HepG2 (cell line): Measurements from ENCODE around the gene DIAPH3. TPM values are rescaled to one million over a fixed set of nuclear protein-coding genes. Genes with fewer than 3 reads are reported as not detected.
"Not testable (repeated sequence)": the region's sequence is repeated elsewhere in the genome, so short reads cannot be mapped to it uniquely, and the experiment has no call there.

ENCODE experiments used
- ATAC-seq: fragments of 200-7000 bp; cut with Tn5 transposase; 3 replicates; pipeline ENCODE4 v1.9.1; 2020; ENCODE audit warnings: mild to moderate bottlenecking, moderate library complexity
- BruUV-seq: library from RNA; stranded (reverse); fragments of 400-500 nt; replicated peaks from 2 replicates; lab custom pipeline; 2021; lab: Mats Ljungman, UMichigan
- CTCF ChIA-PET: fragments of 300-600 bp; formaldehyde crosslinking; extraction: SDS; loops from one replicate; lab custom pipeline; 2021; ENCODE audit warnings: low total read pairs, inconsistent platforms, low intra/inter-chr PET ratio; lab: Yijun Ruan, JAX
- POLR2A ChIA-PET: fragments of 350-600 bp; sonication (Branson Sonifier 250); formaldehyde crosslinking; loops from one replicate; lab custom pipeline; 2020; ENCODE audit warnings: antibody characterized with exemption, inconsistent platforms; lab: Yijun Ruan, JAX
- DNase-seq: peaks from one replicate; pipeline ENCODE4 v3.0.0-alpha.2; 2015; ENCODE audit warnings: low spot score
- FAIRE-seq: peaks from 3 replicates; lab custom pipeline; 2011; peaks lifted over from hg19 to GRCh38; lab: Jason Lieb, UNC
- H2AFZ ChIP-seq: one replicate; pipeline ENCODE4 v1.6.1; 2011; ENCODE audit warnings: low read length, inconsistent platforms
- H3K27ac ChIP-seq: fragments of 300-600 bp; 3 replicates; pipeline ENCODE4 v1.8.0; 2011; ENCODE audit warnings: mixed run types, mild to moderate bottlenecking, mixed read lengths, low read length, inconsistent platforms; ENCODE audit not compliant: insufficient read depth; ENCODE audit errors: extremely low read length
- H3K27me3 ChIP-seq, 2 experiments: fragments of 200-600 bp in 1 of 2; 2 replicates in 1 of 2; 3 replicates in 1 of 2; pipeline versions ENCODE4 v1.6.0 to v1.8.0; 2011; ENCODE audit warnings: low read length in 2 of 2, mild to moderate bottlenecking in 2 of 2, moderate library complexity in 2 of 2, inconsistent platforms in 1 of 2; ENCODE audit not compliant: insufficient read depth in 2 of 2, control insufficient read depth in 1 of 2
- H3K36me3 ChIP-seq, 2 experiments: fragments of 200-600 bp in 1 of 2; replicated peaks in 1 of 2; 2 replicates in 1 of 2; 3 replicates in 1 of 2; pipeline versions ENCODE4 v1.5.1 to v1.8.0; 2011; ENCODE audit warnings: low read length in 2 of 2, inconsistent platforms in 1 of 2; ENCODE audit not compliant: insufficient read depth in 2 of 2, control insufficient read depth in 1 of 2
- H3K4me1 ChIP-seq: 2 replicates; pipeline ENCODE4 v1.5.1; 2012; ENCODE audit warnings: low read length, inconsistent platforms; ENCODE audit not compliant: insufficient read depth
- H3K4me2 ChIP-seq: 2 replicates; pipeline ENCODE4 v1.6.0; 2011; ENCODE audit warnings: low read depth, low read length, inconsistent platforms
- H3K4me3 ChIP-seq, 3 experiments: fragments of 200-600 bp in 1 of 3; sonication (generic), shearing (Covaris generic) in 1 of 3; replicated peaks in 1 of 3; 2 replicates each; pipeline ENCODE4 v1.5.1; 2011 to 2016; ENCODE audit warnings: low read length in 3 of 3, inconsistent platforms in 2 of 3, low read depth in 2 of 3, mild to moderate bottlenecking in 2 of 3, control low read depth in 1 of 3, mixed read lengths in 1 of 3; ENCODE audit not compliant: insufficient read depth in 1 of 3
- H3K79me2 ChIP-seq: one replicate; pipeline ENCODE4 v1.6.1; 2011; ENCODE audit warnings: low read length, inconsistent platforms; ENCODE audit not compliant: insufficient read depth
- H3K9ac ChIP-seq: 2 replicates; pipeline ENCODE4 v1.6.0; 2011; ENCODE audit warnings: mild to moderate bottlenecking, low read depth, low read length, inconsistent platforms; ENCODE audit not compliant: insufficient read depth
- H3K9me3 ChIP-seq: 2 replicates; pipeline ENCODE4 v1.5.1; 2012; ENCODE audit warnings: mild to moderate bottlenecking, low read length
- H4K20me1 ChIP-seq: 2 replicates; pipeline ENCODE4 v1.6.0; 2011; ENCODE audit warnings: inconsistent platforms, mild to moderate bottlenecking, low read length, moderate library complexity; ENCODE audit not compliant: insufficient read depth
- MAFK ChIP-seq, 2 experiments: IDR thresholded peaks in 1 of 2; conservative IDR thresholded peaks in 1 of 2; 2 replicates each; pipeline ENCODE4 v1.6.1; 2011; ENCODE audit warnings: improper control_type of control experiment in 2 of 2, low read length in 2 of 2
- WGBS: methylation state at CpG from one replicate; pipeline ENCODE4 v1.1.6; 2017; ENCODE audit warnings: low lambda C conversion rate; 5-methylcytosine and 5-hydroxymethylcytosine counted together
- in situ Hi-C: cut with HindIII; loops from 2 replicates; pipeline ENCODE4 v1.10.0; 2017; ENCODE audit warnings: low pct_unique_long_range_greater_than_20kb; ENCODE audit not compliant: extremely low pct_ligation_motif_present
- intact Hi-C: fragments of 100-400 bp; cut with micrococcal nuclease; formaldehyde crosslinking; loops from one replicate; pipeline ENCODE4 v1.10.0; 2022; ENCODE audit not compliant: unreplicated experiment
- polyA plus RNA-seq, 8 experiments: library from polyadenylated mRNA; depleted of rRNA in 3 of 8; stranded (reverse) in 7 of 8; unstranded in 1 of 8; fragments of >200 nt; fragmentation: Illumina TruSeq in 4 of 8; extraction: Trizol in 4 of 8; gene quantifications; 2 replicates each; pipeline versions ENCODE4 v1.2.1 to v1.2.3, GENCODE V29; 2011 to 2016; ENCODE audit warnings: low read depth in 4 of 8, missing spikeins in 1 of 8, mixed read lengths in 1 of 8; ENCODE audit not compliant: insufficient read depth in 1 of 8
- total RNA-seq, 5 experiments: library from RNA; depleted of rRNA; stranded (reverse); fragments of >200 nt; fragmentation: Illumina TruSeq; extraction: Trizol; gene quantifications; 2 replicates each; pipeline ENCODE4 v1.2.3, GENCODE V29; 2016; ENCODE audit warnings: low read depth in 1 of 5
- TF ChIP-seq, protein P1 (sequence below): sonication (generic); formaldehyde crosslinking; IDR thresholded peaks from 2 replicates; pipeline ENCODE4 v1.5.0; 2020; ENCODE audit warnings: mild to moderate bottlenecking, missing genetic modification reagents, moderate library complexity
- TF ChIP-seq, protein P2 (sequence below): sonication (generic); formaldehyde crosslinking; IDR thresholded peaks from 2 replicates; pipeline ENCODE4 v1.9.0; 2021; ENCODE audit warnings: missing genetic modification reagents, mild to moderate bottlenecking, borderline replicate concordance
- TF ChIP-seq, protein P3 (sequence below): sonication (generic); formaldehyde crosslinking; IDR thresholded peaks from 2 replicates; pipeline ENCODE4 v1.4.0; 2020; ENCODE audit warnings: missing genetic modification reagents
- TF ChIP-seq, protein P4 (sequence below): sonication (generic); formaldehyde crosslinking; IDR thresholded peaks from 2 replicates; pipeline ENCODE4 v1.4.0; 2020; ENCODE audit warnings: missing genetic modification reagents

The DIAPH3 gene
- total and polyA plus RNA-seq, 2 of the 13 experiments (the other 11 are each of a cell fraction or from before 2014, with no cell fraction given), result 4.0 to 9.3 TPM

DNA sequence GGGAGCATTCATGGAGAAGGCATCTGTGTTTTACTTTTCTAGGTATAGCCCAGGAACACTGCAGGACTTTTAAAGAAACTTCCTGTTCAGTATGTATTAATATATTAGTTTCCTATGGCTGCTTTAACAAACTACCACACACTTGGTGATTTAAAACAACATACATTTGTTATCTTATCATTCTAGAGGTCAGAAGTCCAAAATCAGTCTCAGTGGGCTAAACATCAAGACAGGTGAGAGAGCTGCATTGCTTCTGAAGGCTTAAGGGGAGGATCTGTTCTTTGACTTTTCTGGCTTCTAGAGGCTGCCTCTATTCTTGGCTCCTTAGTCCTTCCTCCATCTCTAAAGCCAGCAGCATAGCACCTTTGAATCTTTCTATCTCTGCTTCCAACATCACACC, 37.6 kb upstream of the DIAPH3 start (continued):
- TF ChIP-seq, protein P1, sequence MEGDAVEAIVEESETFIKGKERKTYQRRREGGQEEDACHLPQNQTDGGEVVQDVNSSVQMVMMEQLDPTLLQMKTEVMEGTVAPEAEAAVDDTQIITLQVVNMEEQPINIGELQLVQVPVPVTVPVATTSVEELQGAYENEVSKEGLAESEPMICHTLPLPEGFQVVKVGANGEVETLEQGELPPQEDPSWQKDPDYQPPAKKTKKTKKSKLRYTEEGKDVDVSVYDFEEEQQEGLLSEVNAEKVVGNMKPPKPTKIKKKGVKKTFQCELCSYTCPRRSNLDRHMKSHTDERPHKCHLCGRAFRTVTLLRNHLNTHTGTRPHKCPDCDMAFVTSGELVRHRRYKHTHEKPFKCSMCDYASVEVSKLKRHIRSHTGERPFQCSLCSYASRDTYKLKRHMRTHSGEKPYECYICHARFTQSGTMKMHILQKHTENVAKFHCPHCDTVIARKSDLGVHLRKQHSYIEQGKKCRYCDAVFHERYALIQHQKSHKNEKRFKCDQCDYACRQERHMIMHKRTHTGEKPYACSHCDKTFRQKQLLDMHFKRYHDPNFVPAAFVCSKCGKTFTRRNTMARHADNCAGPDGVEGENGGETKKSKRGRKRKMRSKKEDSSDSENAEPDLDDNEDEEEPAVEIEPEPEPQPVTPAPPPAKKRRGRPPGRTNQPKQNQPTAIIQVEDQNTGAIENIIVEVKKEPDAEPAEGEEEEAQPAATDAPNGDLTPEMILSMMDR, result no peak
- TF ChIP-seq, protein P2, sequence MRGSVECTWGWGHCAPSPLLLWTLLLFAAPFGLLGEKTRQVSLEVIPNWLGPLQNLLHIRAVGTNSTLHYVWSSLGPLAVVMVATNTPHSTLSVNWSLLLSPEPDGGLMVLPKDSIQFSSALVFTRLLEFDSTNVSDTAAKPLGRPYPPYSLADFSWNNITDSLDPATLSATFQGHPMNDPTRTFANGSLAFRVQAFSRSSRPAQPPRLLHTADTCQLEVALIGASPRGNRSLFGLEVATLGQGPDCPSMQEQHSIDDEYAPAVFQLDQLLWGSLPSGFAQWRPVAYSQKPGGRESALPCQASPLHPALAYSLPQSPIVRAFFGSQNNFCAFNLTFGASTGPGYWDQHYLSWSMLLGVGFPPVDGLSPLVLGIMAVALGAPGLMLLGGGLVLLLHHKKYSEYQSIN (CRISPR knock-in tag), result no peak
- TF ChIP-seq, protein P3, sequence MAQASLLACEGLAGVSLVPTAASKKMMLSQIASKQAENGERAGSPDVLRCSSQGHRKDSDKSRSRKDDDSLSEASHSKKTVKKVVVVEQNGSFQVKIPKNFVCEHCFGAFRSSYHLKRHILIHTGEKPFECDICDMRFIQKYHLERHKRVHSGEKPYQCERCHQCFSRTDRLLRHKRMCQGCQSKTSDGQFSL, result no peak
- TF ChIP-seq, protein P4, sequence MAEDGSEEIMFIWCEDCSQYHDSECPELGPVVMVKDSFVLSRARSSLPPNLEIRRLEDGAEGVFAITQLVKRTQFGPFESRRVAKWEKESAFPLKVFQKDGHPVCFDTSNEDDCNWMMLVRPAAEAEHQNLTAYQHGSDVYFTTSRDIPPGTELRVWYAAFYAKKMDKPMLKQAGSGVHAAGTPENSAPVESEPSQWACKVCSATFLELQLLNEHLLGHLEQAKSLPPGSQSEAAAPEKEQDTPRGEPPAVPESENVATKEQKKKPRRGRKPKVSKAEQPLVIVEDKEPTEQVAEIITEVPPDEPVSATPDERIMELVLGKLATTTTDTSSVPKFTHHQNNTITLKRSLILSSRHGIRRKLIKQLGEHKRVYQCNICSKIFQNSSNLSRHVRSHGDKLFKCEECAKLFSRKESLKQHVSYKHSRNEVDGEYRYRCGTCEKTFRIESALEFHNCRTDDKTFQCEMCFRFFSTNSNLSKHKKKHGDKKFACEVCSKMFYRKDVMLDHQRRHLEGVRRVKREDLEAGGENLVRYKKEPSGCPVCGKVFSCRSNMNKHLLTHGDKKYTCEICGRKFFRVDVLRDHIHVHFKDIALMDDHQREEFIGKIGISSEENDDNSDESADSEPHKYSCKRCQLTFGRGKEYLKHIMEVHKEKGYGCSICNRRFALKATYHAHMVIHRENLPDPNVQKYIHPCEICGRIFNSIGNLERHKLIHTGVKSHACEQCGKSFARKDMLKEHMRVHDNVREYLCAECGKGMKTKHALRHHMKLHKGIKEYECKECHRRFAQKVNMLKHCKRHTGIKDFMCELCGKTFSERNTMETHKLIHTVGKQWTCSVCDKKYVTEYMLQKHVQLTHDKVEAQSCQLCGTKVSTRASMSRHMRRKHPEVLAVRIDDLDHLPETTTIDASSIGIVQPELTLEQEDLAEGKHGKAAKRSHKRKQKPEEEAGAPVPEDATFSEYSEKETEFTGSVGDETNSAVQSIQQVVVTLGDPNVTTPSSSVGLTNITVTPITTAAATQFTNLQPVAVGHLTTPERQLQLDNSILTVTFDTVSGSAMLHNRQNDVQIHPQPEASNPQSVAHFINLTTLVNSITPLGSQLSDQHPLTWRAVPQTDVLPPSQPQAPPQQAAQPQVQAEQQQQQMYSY (CRISPR knock-in tag), result no peak
- TF ChIP-seq MAFK (conservative IDR thresholded peaks at IDR 0.05 in 1 of 2, IDR thresholded peaks at IDR 0.05 in 1 of 2; ENCODE audit: low read length in 2 of 2), result no peak

DNA sequence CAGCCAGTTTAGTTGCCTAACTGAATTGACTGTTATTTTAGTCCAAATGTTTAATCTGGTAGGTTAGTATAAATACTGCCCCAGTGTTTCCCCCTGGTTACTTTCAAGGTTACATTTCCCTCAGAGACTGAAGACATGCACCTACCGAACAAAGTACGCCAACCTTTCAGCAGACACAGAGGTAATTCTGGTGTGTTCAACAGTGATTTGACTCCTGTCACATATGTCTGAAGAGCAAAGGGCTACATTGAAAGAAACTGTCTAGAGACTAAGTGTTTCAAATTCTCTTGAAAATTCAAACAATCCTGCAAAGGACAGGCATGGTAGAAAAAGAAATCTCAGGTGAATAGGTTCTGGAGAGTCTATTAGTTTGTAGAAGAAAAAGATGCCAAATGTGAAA, 32.2 kb upstream of the DIAPH3 start:
- H2AFZ ChIP-seq, H3K4me2 ChIP-seq, H3K27me3 ChIP-seq, H3K9me3 ChIP-seq, CTCF ChIA-PET, ATAC-seq, H3K9ac ChIP-seq, POLR2A ChIA-PET, H3K27ac ChIP-seq, DNase-seq, H3K79me2 ChIP-seq, H3K36me3 ChIP-seq, BruUV-seq, H4K20me1 ChIP-seq, H3K4me3 ChIP-seq, FAIRE-seq, in situ Hi-C loops, intact Hi-C loops, H3K4me1 ChIP-seq: not testable (repeated sequence)
- 9% methylated on average over 2 of the region's 2 CpGs for WGBS
